HG03095 (cell line): Measurements from ENCODE around the gene ATAD3B.
"Not testable (repeated sequence)": the region's sequence is repeated elsewhere in the genome, so short reads cannot be mapped to it uniquely, and the experiment has no call there.

ENCODE experiments used
- ATAC-seq: cut with Tn5 transposase; IDR thresholded peaks from one replicate; pipeline ENCODE4 v1.9.1; 2021; ENCODE audit warnings: moderate library complexity; ENCODE audit not compliant: unreplicated experiment

Gene ATAD3B

DNA sequence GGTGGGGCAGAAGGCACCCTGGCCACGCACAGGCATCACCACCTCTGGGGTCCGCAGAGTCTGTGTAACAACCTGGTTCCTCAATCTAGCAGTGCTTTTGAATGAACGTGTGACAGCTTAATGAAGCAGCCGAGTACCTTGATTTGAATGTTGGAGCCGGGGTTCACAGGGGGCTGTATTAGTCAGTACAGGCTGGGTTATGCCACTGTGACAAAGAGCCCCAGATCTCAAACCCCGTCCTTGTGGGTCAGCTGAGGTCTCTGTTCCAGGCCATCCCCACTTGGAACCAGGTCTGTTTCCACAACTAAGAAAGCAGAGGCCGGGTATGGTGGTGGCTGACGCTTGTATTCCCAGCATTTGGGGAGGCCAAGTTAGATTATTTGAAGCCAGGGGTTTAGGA lies 58.4 kb downstream of the ATAD3B start:
- no peak for ATAC-seq

- no peak for ATAC-seq
Measured at GRCh38 chr1:1531947-1532346, 60.4 kb downstream of the ATAD3B start.

GRCh38 chr1:1533176-1533893 lies 61.8 kb downstream of the ATAD3B start:
- ATAC-seq, result not testable (repeated sequence)

DNA sequence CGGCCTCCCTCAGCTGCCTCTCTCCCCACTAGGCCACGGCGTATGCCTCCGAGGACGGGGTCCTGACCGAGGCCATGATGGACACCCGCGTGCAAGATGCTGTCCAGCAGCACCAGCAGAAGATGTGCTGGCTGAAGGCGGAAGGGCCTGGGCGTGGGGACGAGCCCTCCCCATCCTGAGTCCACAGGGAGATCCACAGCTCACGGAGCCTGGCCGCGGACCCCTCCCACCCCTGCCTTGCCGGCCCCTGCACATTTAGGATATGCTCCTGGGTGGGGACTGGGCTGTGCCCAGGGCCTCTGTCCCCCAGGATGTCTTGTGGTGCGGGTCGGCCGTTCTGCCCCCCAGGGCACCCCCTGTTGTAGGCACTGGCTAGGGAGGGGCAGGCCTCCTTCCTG lies 62.3 kb downstream of the ATAD3B start:
- ATAC-seq, result not testable (repeated sequence)

GRCh38 chr1:1534401-1535154 lies 63.0 kb downstream of the ATAD3B start:
- ATAC-seq, result no peak

- no peak for ATAC-seq
Measured at GRCh38 chr1:1535201-1536018, 63.8 kb downstream of the ATAD3B start.

GRCh38 chr1:1536019-1536937 lies 64.7 kb downstream of the ATAD3B start:
- no peak for ATAC-seq

- no peak for ATAC-seq
Measured at GRCh38 chr1:1536938-1537546, 65.5 kb downstream of the ATAD3B start.

GRCh38 chr1:1537626-1538250 lies 66.2 kb downstream of the ATAD3B start:
- no peak for ATAC-seq

GRCh38 chr1:1538334-1538733 lies 66.8 kb downstream of the ATAD3B start:
- no peak for ATAC-seq

- ATAC-seq, result no peak
Measured at GRCh38 chr1:1538989-1539309, 67.4 kb downstream of the ATAD3B start.

- ATAC-seq, result no peak
Measured at GRCh38 chr1:1539310-1540089, 67.9 kb downstream of the ATAD3B start.

GRCh38 chr1:1540090-1540817 lies 68.7 kb downstream of the ATAD3B start, which contains the start of gene TMEM240:
Gene TMEM240 (minus strand): TSS chr1:1540624. CDS start chr1:1540346, 278 bp downstream.
- ATAC-seq, result no peak

GRCh38 chr1:1540818-1541628 lies 69.5 kb downstream of the ATAD3B start:
- ATAC-seq, result no peak

- no peak for ATAC-seq
Measured at GRCh38 chr1:1541956-1542765, 70.6 kb downstream of the ATAD3B start.
